ENCODE measurements around the gene P2RY11.

DNA sequence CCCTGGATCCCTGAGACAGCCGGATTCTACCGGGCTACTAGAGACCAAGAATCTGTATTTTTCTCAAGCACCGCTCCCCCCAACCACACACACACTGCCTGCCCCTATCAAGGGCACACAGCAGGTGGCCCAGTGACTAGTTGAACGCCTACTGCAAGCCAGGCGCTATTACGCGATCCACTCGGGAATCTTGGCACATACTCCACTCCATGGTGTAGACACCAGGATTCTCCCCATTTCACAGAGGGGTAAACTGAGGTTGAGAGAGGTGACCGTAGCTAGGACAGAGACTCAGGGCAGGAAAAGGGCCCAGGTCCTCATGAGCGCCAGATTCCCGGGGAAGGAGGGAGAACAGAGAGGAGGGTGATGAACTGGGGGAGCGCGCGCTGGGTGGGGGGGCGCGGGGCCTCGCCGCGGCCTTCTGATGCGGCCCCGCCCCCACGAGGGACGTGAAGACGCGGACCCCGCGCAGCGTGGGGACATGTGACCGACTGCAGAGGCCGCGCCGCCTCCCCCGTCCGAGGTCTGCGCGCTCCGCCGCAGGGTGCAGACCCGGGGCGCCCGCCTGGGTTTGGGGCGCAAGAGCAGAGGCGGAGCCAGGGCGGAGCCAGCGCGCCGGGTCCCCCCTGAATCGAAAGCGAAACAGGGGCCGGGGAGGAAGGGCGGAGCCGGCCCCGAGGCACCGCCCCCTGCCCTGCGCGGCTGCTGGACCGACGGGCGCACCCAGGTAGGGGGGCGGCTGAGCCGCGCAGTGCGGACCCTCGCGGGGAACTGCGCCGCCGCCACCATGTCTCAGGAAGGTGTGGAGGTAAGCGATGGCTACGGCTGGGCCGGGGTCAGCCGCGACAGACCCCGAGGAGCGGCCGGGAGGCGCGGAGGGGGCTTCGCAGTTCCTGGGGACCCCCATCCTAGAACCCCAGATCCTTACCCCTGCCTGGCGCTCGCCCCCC is 25.6 kb upstream of the P2RY11 start, which contains the start of gene SHFL:
- 0 out of 2 replicates have a peak, but pooled peaks have one; percentile 42 for TF ChIP-seq POLR2A (IDR thresholded peaks at IDR 0.05; ENCODE audit: low read depth, low read length)
- TF ChIP-seq TAF1 (IDR thresholded peaks at IDR 0.05; ENCODE audit: low read depth, low read length), result no peak
- 0 out of 2 replicates have a peak, but pooled peaks have one; percentile 23 for TF ChIP-seq SPI1 (IDR thresholded peaks at IDR 0.05; ENCODE audit: low read depth, low read length)
- TF ChIP-seq POLR2AphosphoS5 (IDR thresholded peaks at IDR 0.05; ENCODE audit: low read depth, low read length), result peak; percentile 43; the same call in 1 of the 2 replicates

Data from GM12891 (cell line).